GM23338 (cell line): ENCODE measurements around the gene RCBTB1.

Experiments used
- CREB1 ChIP-seq: fragments of 250-450 bp; sonication (Bioruptor Pico); IDR thresholded peaks from 2 replicates; pipeline ENCODE4 v1.5.0; 2020; ENCODE audit warnings: low read depth, mild to moderate bottlenecking, moderate library complexity
- CTCF ChIP-seq, 2 experiments: fragments of 200-600 bp in 1 of 2; sonication (generic) in 1 of 2; conservative IDR thresholded peaks; 2 replicates each; pipeline versions ENCODE4 v1.5.1 to v1.6.1; 2016 to 2017; ENCODE audit warnings: antibody characterized with exemption in 2 of 2, low read depth in 2 of 2, mild to moderate bottlenecking in 2 of 2, moderate library complexity in 1 of 2
- EZH2 ChIP-seq: fragments of 200-600 bp; sonication (generic); IDR thresholded peaks from one replicate; pipeline ENCODE4 v1.8.0; 2017; ENCODE audit warnings: antibody characterized with exemption, mild to moderate bottlenecking, low read depth; ENCODE audit not compliant: unreplicated experiment
- EZH2phosphoT487 ChIP-seq: fragments of 200-600 bp; sonication (generic); IDR thresholded peaks from one replicate; pipeline ENCODE4 v1.8.1; 2018; ENCODE audit warnings: antibody characterized with exemption; ENCODE audit not compliant: unreplicated experiment
- POLR2AphosphoS5 ChIP-seq: IDR thresholded peaks from 2 replicates; pipeline ENCODE4 v1.6.1; 2016; ENCODE audit warnings: antibody characterized with exemption, low read depth
- REST ChIP-seq: IDR thresholded peaks from one replicate; pipeline ENCODE4 v1.6.1; 2018; ENCODE audit warnings: antibody characterized with exemption; ENCODE audit not compliant: unreplicated experiment
- STAT1 ChIP-seq: IDR thresholded peaks from one replicate; pipeline ENCODE4 v1.6.1; 2016; ENCODE audit warnings: antibody characterized with exemption; ENCODE audit not compliant: unreplicated experiment

GRCh38 chr13:49554387-49554786, 31.0 kb downstream of the RCBTB1 start:
- TF ChIP-seq CTCF (conservative IDR thresholded peaks at IDR 0.05; ENCODE audit: low read depth in 2 of 2) (peak; percentile 30 to 60), EZH2 (no peak), REST (no peak), POLR2AphosphoS5 (no peak), CREB1 (CRISPR knock-in tag) (no peak), STAT1 (no peak), EZH2phosphoT487 (no peak)
